Loucy (cell line): ENCODE measurements around the gene MBNL1.

Experiments used
- EZH2phosphoT487 ChIP-seq: fragments of 200-600 bp; IDR thresholded peaks from 2 replicates; pipeline ENCODE4 v1.6.1; 2018; ENCODE audit warnings: antibody characterized with exemption, mild to moderate bottlenecking, moderate library complexity, borderline replicate concordance
- TF ChIP-seq, protein P1 (sequence below): fragments of 200-600 bp; sonication (generic); conservative IDR thresholded peaks from 2 replicates; pipeline ENCODE4 v1.5.1; 2014; ENCODE audit warnings: mild to moderate bottlenecking, antibody characterized with exemption, low read length

DNA sequence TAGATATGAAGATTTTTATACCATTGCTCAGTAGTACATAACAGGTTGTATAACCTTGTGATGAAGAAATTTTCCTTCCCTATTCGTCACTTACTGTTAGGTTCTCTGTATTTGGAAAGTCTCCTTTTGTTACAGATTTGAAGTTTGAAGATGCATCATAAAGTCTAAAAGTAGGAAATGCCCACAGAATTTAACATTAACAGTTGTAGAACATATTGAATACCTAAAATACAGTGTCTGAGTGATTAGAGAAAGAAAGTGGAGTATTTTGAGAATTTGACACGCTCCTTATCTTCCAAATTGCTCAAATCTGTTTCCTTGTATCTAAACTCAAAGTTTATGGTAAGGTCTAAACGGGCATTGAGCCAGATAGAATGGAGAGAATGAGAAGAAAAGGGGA lies 111.3 kb downstream of the MBNL1 start:
- TF ChIP-seq, protein P1, sequence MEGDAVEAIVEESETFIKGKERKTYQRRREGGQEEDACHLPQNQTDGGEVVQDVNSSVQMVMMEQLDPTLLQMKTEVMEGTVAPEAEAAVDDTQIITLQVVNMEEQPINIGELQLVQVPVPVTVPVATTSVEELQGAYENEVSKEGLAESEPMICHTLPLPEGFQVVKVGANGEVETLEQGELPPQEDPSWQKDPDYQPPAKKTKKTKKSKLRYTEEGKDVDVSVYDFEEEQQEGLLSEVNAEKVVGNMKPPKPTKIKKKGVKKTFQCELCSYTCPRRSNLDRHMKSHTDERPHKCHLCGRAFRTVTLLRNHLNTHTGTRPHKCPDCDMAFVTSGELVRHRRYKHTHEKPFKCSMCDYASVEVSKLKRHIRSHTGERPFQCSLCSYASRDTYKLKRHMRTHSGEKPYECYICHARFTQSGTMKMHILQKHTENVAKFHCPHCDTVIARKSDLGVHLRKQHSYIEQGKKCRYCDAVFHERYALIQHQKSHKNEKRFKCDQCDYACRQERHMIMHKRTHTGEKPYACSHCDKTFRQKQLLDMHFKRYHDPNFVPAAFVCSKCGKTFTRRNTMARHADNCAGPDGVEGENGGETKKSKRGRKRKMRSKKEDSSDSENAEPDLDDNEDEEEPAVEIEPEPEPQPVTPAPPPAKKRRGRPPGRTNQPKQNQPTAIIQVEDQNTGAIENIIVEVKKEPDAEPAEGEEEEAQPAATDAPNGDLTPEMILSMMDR, result no peak
- TF ChIP-seq EZH2phosphoT487, result no peak
